GM21360 (cell line): ENCODE results near the gene TSSK2.

Experiments used
- ATAC-seq: cut with Tn5 transposase; IDR thresholded peaks from one replicate; pipeline ENCODE4 v1.9.1; 2021; ENCODE audit warnings: mild to moderate bottlenecking, moderate library complexity; ENCODE audit not compliant: unreplicated experiment

The TSSK2 gene

GRCh38 chr22:19122752-19123492 is 8.2 kb upstream of the TSSK2 start:
- no peak for ATAC-seq

- no peak for ATAC-seq
Measured at GRCh38 chr22:19123936-19124335, 7.2 kb upstream of the TSSK2 start.

- ATAC-seq = no peak
Measured at GRCh38 chr22:19124377-19124776, 6.7 kb upstream of the TSSK2 start.

- ATAC-seq = no peak
Measured at GRCh38 chr22:19125011-19125410, 6.1 kb upstream of the TSSK2 start.

GRCh38 chr22:19125474-19126308 is 5.4 kb upstream of the TSSK2 start:
- ATAC-seq = no peak

GRCh38 chr22:19126309-19127273 is 4.5 kb upstream of the TSSK2 start:
- no peak for ATAC-seq

GRCh38 chr22:19127329-19128008 is 3.6 kb upstream of the TSSK2 start:
- ATAC-seq = no peak

GRCh38 chr22:19128009-19128401 is 3.1 kb upstream of the TSSK2 start:
- no peak for ATAC-seq

GRCh38 chr22:19128946-19129727 is 2.0 kb upstream of the TSSK2 start:
- ATAC-seq = no peak

- no peak for ATAC-seq
Measured at GRCh38 chr22:19129871-19130270, 1.2 kb upstream of the TSSK2 start.

- no peak for ATAC-seq
Measured at GRCh38 chr22:19131685-19132015, 542 bp downstream of the TSSK2 start.

- ATAC-seq = no peak
Measured at GRCh38 chr22:19132153-19132552, 1.0 kb downstream of the TSSK2 start.

GRCh38 chr22:19132693-19133400 is 1.7 kb downstream of the TSSK2 start:
- ATAC-seq = no peak

- ATAC-seq = no peak
Measured at GRCh38 chr22:19133561-19133960, 2.5 kb downstream of the TSSK2 start.

- no peak for ATAC-seq
Measured at GRCh38 chr22:19134176-19134831, 3.2 kb downstream of the TSSK2 start.

GRCh38 chr22:19134874-19135273 is 3.8 kb downstream of the TSSK2 start:
- no peak for ATAC-seq

- ATAC-seq = no peak
Measured at GRCh38 chr22:19136915-19137314, 5.8 kb downstream of the TSSK2 start.

- ATAC-seq = no peak
Measured at GRCh38 chr22:19137384-19138216, 6.5 kb downstream of the TSSK2 start.
